DND-41 (cell line): ENCODE measurements around the gene PMS2.

ENCODE experiments used
- ATAC-seq: fragments of 200-7000 bp; cut with Tn5 transposase; 3 replicates; pipeline ENCODE4 v1.9.1; 2021; ENCODE audit warnings: low read depth; ENCODE audit not compliant: insufficient read depth
- DNase-seq: peaks from one replicate; pipeline ENCODE4 v3.0.0-alpha.2; 2020
- H2AFZ ChIP-seq: 2 replicates; pipeline ENCODE4 v1.6.0; 2012; ENCODE audit warnings: low read depth, low read length
- H3K27ac ChIP-seq: 2 replicates; pipeline ENCODE4 v1.5.1; 2012; ENCODE audit warnings: low read length, inconsistent platforms
- H3K27me3 ChIP-seq: fragments of 200-600 bp; sonication (generic); 2 replicates; pipeline ENCODE4 v1.6.0; 2012; ENCODE audit warnings: low read length, mild to moderate bottlenecking, inconsistent platforms; ENCODE audit not compliant: insufficient read depth, poor library complexity
- H3K36me3 ChIP-seq: 2 replicates; pipeline ENCODE4 v1.5.1; 2012; ENCODE audit warnings: low read length, inconsistent platforms; ENCODE audit not compliant: insufficient read depth
- H3K4me1 ChIP-seq: 2 replicates; pipeline ENCODE4 v1.5.1; 2012; ENCODE audit warnings: mild to moderate bottlenecking, low read length; ENCODE audit not compliant: insufficient read depth
- H3K4me2 ChIP-seq: 2 replicates; pipeline ENCODE4 v1.6.0; 2012; ENCODE audit warnings: mild to moderate bottlenecking, moderate library complexity, low read length, inconsistent platforms; ENCODE audit not compliant: insufficient read depth
- H3K4me3 ChIP-seq, 2 experiments: fragments of 200-600 bp in 1 of 2; shearing (Covaris generic) in 1 of 2; 2 replicates each; pipeline ENCODE4 v1.5.1; 2012 to 2016; ENCODE audit warnings: inconsistent platforms in 2 of 2, low read length in 2 of 2, mild to moderate bottlenecking in 2 of 2, low read depth in 1 of 2, moderate library complexity in 1 of 2
- H3K79me2 ChIP-seq: 2 replicates; pipeline ENCODE4 v1.6.0; 2012; ENCODE audit warnings: low read length, inconsistent platforms; ENCODE audit not compliant: insufficient read depth
- H3K9ac ChIP-seq: 2 replicates; pipeline ENCODE4 v1.6.0; 2012; ENCODE audit warnings: low read depth, mild to moderate bottlenecking, inconsistent platforms, low read length, moderate library complexity
- H3K9me3 ChIP-seq: 2 replicates; pipeline ENCODE4 v1.5.1; 2012; ENCODE audit warnings: low read length, moderate library complexity, mild to moderate bottlenecking, inconsistent platforms; ENCODE audit not compliant: insufficient read depth, severe bottlenecking
- H4K20me1 ChIP-seq: 2 replicates; pipeline ENCODE4 v1.6.0; 2012; ENCODE audit warnings: low read length; ENCODE audit not compliant: insufficient read depth
- EZH2 ChIP-seq: IDR thresholded peaks from 3 replicates; pipeline ENCODE4 v1.6.1; 2012; ENCODE audit warnings: borderline replicate concordance, low read depth, mild to moderate bottlenecking, moderate library complexity, low read length, inconsistent platforms; ENCODE audit not compliant: severe bottlenecking
- TF ChIP-seq, protein P1 (sequence below): IDR thresholded peaks from 2 replicates; pipeline ENCODE4 v1.5.1; 2012; ENCODE audit warnings: borderline replicate concordance, low read length, moderate library complexity, mild to moderate bottlenecking; ENCODE audit not compliant: poor library complexity, severe bottlenecking; ENCODE audit errors: extremely low read depth

PMS2 gene

DNA sequence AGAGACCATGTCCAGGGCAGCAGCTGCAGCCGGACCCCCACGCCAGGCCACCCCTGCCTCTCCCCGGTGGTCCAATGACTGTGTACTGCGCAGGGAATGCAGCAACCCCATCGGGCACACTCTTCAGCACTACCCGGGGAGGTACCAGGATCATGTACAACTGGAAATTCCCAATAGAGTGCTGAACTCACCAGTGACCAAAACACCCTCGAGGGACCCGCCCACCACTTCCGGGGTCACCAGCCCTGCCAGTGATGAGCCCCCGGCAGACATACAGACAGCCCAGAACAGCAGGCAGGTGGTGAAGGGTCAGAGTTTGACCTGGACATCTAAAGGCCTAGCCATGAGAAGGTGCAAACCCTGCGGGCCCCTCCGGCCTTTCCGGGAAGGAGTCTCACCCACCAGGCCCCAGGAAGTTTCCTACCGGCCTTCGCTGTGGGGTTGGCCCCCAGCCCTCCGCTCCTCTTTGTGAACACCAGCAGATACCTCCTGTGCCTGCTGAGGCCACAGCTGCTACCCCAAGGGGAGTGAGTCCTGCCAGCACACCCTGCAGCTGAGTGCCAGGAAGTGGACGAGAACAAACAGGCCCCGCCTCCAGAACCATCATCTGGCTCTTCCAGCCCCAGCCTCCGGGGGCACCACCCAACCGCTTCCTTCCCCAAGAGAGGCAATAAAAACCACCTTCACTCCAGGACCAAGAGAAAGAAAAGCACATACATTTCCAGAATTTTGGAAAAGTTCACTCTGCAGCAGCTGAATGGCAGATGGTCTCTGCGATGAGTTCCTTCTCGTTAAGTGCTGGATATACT, 17.4 kb upstream of the PMS2 start:
- ATAC-seq (peak; percentile 95), DNase-seq (peak; percentile 68)
- H3K9me3 ChIP-seq, result no peaks in the 10 kb centered on the region
- H3K27me3 ChIP-seq, result no peaks in the 10 kb centered on the region
- no peak overlapping the region for H3K27ac ChIP-seq
- no peak overlapping the region for H3K4me3 ChIP-seq
- H3K4me2 ChIP-seq, result no peak overlapping the region
- H3K4me1 ChIP-seq, result no peaks in the 10 kb centered on the region
- H3K36me3 ChIP-seq, result peaks cover 94% of the 10 kb centered on the region
- peaks cover 8% of the 10 kb centered on the region; the same call in 1 of the 2 replicates for H4K20me1 ChIP-seq
- H2AFZ ChIP-seq, result no peak overlapping the region
- peaks cover 3% of the 10 kb centered on the region; the same call in 1 of the 2 replicates for H3K79me2 ChIP-seq
- no peak overlapping the region for H3K9ac ChIP-seq
- TF ChIP-seq, protein P1, sequence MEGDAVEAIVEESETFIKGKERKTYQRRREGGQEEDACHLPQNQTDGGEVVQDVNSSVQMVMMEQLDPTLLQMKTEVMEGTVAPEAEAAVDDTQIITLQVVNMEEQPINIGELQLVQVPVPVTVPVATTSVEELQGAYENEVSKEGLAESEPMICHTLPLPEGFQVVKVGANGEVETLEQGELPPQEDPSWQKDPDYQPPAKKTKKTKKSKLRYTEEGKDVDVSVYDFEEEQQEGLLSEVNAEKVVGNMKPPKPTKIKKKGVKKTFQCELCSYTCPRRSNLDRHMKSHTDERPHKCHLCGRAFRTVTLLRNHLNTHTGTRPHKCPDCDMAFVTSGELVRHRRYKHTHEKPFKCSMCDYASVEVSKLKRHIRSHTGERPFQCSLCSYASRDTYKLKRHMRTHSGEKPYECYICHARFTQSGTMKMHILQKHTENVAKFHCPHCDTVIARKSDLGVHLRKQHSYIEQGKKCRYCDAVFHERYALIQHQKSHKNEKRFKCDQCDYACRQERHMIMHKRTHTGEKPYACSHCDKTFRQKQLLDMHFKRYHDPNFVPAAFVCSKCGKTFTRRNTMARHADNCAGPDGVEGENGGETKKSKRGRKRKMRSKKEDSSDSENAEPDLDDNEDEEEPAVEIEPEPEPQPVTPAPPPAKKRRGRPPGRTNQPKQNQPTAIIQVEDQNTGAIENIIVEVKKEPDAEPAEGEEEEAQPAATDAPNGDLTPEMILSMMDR, result peak; percentile 63
- no peak for TF ChIP-seq EZH2

DNA sequence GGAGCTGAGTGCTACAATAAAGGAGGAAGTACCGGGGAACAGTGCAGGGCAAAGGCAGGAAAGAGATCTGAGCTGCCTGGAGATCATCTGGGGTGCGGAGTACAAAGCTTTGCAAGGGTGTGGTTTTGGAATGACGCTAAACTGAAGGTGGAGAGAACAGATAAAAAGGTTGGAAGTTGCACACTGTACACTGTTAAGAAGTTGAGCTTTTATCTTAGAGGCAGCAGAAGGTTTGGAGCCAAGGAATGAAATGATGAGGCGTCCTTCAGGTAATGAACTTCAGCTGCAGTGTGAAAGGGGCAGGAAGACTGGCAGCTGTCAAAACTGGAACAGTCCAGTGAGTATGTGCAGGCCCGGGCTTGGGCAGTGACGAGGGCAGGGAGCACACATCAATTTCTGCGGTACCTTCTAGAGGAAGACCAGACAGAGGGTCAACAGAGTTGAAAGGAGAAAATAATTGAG, 15.2 kb upstream of the PMS2 start:
- Histone ChIP-seq H3K9ac (no peak overlapping the region), H4K20me1 (peaks cover 7% of the 10 kb centered on the region; the same call in 1 of the 2 replicates), H3K4me1 (no peaks in the 10 kb centered on the region), H3K27me3 (no peaks in the 10 kb centered on the region), H2AFZ (no peak overlapping the region), H3K4me3 (no peak overlapping the region), H3K9me3 (no peaks in the 10 kb centered on the region), H3K79me2 (peaks cover 3% of the 10 kb centered on the region; the same call in 1 of the 2 replicates), H3K27ac (no peak overlapping the region), H3K4me2 (no peak overlapping the region), H3K36me3 (peaks cover 100% of the 10 kb centered on the region)
- ATAC-seq (no peak), DNase-seq (no peak)
- TF ChIP-seq, protein P1, result no peak
- TF ChIP-seq EZH2, result no peak

DNA sequence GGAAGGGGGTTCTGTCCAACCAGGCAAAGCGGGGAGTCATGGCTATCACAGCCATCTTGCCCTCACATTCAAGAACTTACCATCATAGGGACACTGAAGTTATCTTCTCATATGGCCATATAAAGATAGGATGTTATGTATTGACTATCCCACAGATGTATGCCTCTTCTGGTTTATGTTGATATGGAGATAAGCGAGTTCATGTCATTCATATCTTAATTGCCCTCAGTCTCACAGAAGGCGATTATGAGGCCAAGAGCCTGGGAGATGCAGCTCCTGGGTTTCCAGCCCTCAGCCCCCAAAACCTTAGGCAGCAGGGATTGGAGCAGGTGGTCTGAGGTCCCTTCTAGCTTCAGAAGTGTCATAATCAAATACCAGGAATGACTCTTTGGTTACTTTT, 13.9 kb upstream of the PMS2 start:
- Histone ChIP-seq H3K36me3 (peaks cover 99% of the 10 kb centered on the region), H3K4me2 (no peak overlapping the region), H2AFZ (no peak overlapping the region), H3K27me3 (no peaks in the 10 kb centered on the region), H4K20me1 (peaks cover 7% of the 10 kb centered on the region; the same call in 1 of the 2 replicates), H3K27ac (no peak overlapping the region), H3K4me1 (no peaks in the 10 kb centered on the region), H3K9ac (no peak overlapping the region), H3K79me2 (peaks cover 3% of the 10 kb centered on the region; the same call in 1 of the 2 replicates), H3K9me3 (no peaks in the 10 kb centered on the region), H3K4me3 (no peak overlapping the region)
- TF ChIP-seq, protein P1, result no peak
- TF ChIP-seq EZH2, result no peak
- DNase-seq, result no peak
- ATAC-seq, result no peak
